Loucy (cell line): ENCODE results near the gene CD6.

ENCODE experiments used
- H2AFZ ChIP-seq: fragments of 200-600 bp; sonication (generic); 2 replicates; pipeline ENCODE4 v1.6.0; 2016; ENCODE audit warnings: antibody characterized with exemption, mild to moderate bottlenecking, low read length, moderate library complexity
- H3F3A ChIP-seq: fragments of 200-600 bp; 2 replicates; pipeline ENCODE4 v1.6.0; 2016; ENCODE audit warnings: antibody characterized with exemption, low read depth, mild to moderate bottlenecking
- H3K27me3 ChIP-seq: fragments of 200-600 bp; sonication (generic); 2 replicates; pipeline ENCODE4 v1.6.1; 2014; ENCODE audit warnings: low read length, mild to moderate bottlenecking; ENCODE audit not compliant: insufficient read depth, poor library complexity, severe bottlenecking
- H3K36me3 ChIP-seq: fragments of 200-600 bp; sonication (generic); 2 replicates; pipeline ENCODE4 v1.6.1; 2016; ENCODE audit warnings: low read length; ENCODE audit not compliant: insufficient read depth
- H3K4me1 ChIP-seq: fragments of 200-600 bp; sonication (generic); 2 replicates; pipeline ENCODE4 v1.5.1; 2014; ENCODE audit warnings: low read length, mild to moderate bottlenecking; ENCODE audit not compliant: insufficient read depth, poor library complexity, severe bottlenecking
- H3K4me2 ChIP-seq: fragments of 200-600 bp; sonication (generic); 2 replicates; pipeline ENCODE4 v1.6.0; 2014; ENCODE audit warnings: antibody characterized with exemption, low read length, low read depth, mild to moderate bottlenecking; ENCODE audit not compliant: poor library complexity, severe bottlenecking
- H3K4me3 ChIP-seq: fragments of 200-600 bp; sonication (generic); 2 replicates; pipeline ENCODE4 v1.5.1; 2014; ENCODE audit warnings: low read length, mild to moderate bottlenecking, mixed read lengths; ENCODE audit not compliant: poor library complexity, severe bottlenecking
- H3K79me2 ChIP-seq: fragments of 200-600 bp; sonication (generic); 2 replicates; pipeline ENCODE4 v1.6.1; 2014; ENCODE audit warnings: low read length; ENCODE audit not compliant: insufficient read depth
- H3K9ac ChIP-seq: fragments of 200-600 bp; sonication (generic); 2 replicates; pipeline ENCODE4 v1.6.0; 2014; ENCODE audit warnings: mild to moderate bottlenecking, low read depth, low read length, moderate library complexity; ENCODE audit not compliant: poor library complexity, severe bottlenecking
- H3K9me2 ChIP-seq: fragments of 200-600 bp; sonication (generic); replicated peaks from 2 replicates; pipeline ENCODE4 v1.6.1; 2016; ENCODE audit warnings: low read depth, low read length, mixed read lengths
- H3K9me3 ChIP-seq: fragments of 200-600 bp; sonication (generic); 2 replicates; pipeline ENCODE4 v1.6.1; 2014; ENCODE audit warnings: mild to moderate bottlenecking, antibody characterized with exemption, low read length, low read depth; ENCODE audit not compliant: insufficient read depth
- H4K20me1 ChIP-seq: fragments of 200-600 bp; sonication (generic); 2 replicates; pipeline ENCODE4 v1.6.0; 2014; ENCODE audit warnings: antibody characterized with exemption, low read length, mild to moderate bottlenecking; ENCODE audit not compliant: insufficient read depth, poor library complexity, severe bottlenecking
- CTCF ChIP-seq: fragments of 200-600 bp; sonication (generic); conservative IDR thresholded peaks from 2 replicates; pipeline ENCODE4 v1.5.1; 2014; ENCODE audit warnings: mild to moderate bottlenecking, antibody characterized with exemption, low read length
- EZH2phosphoT487 ChIP-seq: fragments of 200-600 bp; IDR thresholded peaks from 2 replicates; pipeline ENCODE4 v1.6.1; 2018; ENCODE audit warnings: antibody characterized with exemption, mild to moderate bottlenecking, moderate library complexity, borderline replicate concordance

The CD6 gene

GRCh38 chr11:60929764-60930163 lies 41.7 kb upstream of the CD6 start:
- Histone ChIP-seq H3K36me3 (no peaks in the 10 kb centered on the region), H2AFZ (no peak overlapping the region), H3K79me2 (no peaks in the 10 kb centered on the region), H3K9me3 (no peaks in the 10 kb centered on the region), H3K9me2 (no peaks in the 10 kb centered on the region), H3K27me3 (no peaks in the 10 kb centered on the region), H3F3A (no peaks in the 10 kb centered on the region), H3K4me1 (peaks cover 7% of the 10 kb centered on the region), H4K20me1 (no peaks in the 10 kb centered on the region), H3K4me3 (no peak overlapping the region), H3K4me2 (no peak overlapping the region), H3K9ac (no peak overlapping the region)
- TF ChIP-seq EZH2phosphoT487 (no peak), CTCF (no peak)

- no peaks in the 10 kb centered on the region for H3K36me3 ChIP-seq
- peaks cover under 1% of the 10 kb centered on the region for H3K4me1 ChIP-seq
- H3K27me3 ChIP-seq, result no peaks in the 10 kb centered on the region
- no peak overlapping the region for H2AFZ ChIP-seq
- no peak overlapping the region for H3K9ac ChIP-seq
- H3K4me2 ChIP-seq, result no peak overlapping the region
- H3F3A ChIP-seq, result no peaks in the 10 kb centered on the region
- no peak overlapping the region for H3K4me3 ChIP-seq
- no peaks in the 10 kb centered on the region for H3K9me2 ChIP-seq
- H4K20me1 ChIP-seq, result no peaks in the 10 kb centered on the region
- H3K79me2 ChIP-seq, result no peaks in the 10 kb centered on the region
- H3K9me3 ChIP-seq, result no peaks in the 10 kb centered on the region
- TF ChIP-seq CTCF (no peak), EZH2phosphoT487 (no peak)
Observed at GRCh38 chr11:60930394-60930793, 41.1 kb upstream of the CD6 start.

GRCh38 chr11:60931917-60932316 lies 39.6 kb upstream of the CD6 start:
- no peak for TF ChIP-seq EZH2phosphoT487
- no peak for TF ChIP-seq CTCF
- Histone ChIP-seq H3F3A (no peaks in the 10 kb centered on the region), H3K27me3 (no peaks in the 10 kb centered on the region), H4K20me1 (no peaks in the 10 kb centered on the region), H3K4me3 (no peak overlapping the region), H3K9me3 (no peaks in the 10 kb centered on the region), H3K79me2 (no peaks in the 10 kb centered on the region), H3K9ac (no peak overlapping the region), H3K4me2 (no peak overlapping the region), H3K4me1 (no peaks in the 10 kb centered on the region), H3K36me3 (no peaks in the 10 kb centered on the region), H3K9me2 (no peaks in the 10 kb centered on the region), H2AFZ (no peak overlapping the region)
